GM12872 (cell line): Measurements from ENCODE around the gene LPAR6.

Experiments used
- TF ChIP-seq, protein P1 (sequence below): IDR thresholded peaks from 3 replicates; pipeline ENCODE4 v1.5.1; 2011; ENCODE audit warnings: low read depth, mild to moderate bottlenecking, low read length, moderate library complexity; ENCODE audit not compliant: insufficient read depth

Gene LPAR6

DNA sequence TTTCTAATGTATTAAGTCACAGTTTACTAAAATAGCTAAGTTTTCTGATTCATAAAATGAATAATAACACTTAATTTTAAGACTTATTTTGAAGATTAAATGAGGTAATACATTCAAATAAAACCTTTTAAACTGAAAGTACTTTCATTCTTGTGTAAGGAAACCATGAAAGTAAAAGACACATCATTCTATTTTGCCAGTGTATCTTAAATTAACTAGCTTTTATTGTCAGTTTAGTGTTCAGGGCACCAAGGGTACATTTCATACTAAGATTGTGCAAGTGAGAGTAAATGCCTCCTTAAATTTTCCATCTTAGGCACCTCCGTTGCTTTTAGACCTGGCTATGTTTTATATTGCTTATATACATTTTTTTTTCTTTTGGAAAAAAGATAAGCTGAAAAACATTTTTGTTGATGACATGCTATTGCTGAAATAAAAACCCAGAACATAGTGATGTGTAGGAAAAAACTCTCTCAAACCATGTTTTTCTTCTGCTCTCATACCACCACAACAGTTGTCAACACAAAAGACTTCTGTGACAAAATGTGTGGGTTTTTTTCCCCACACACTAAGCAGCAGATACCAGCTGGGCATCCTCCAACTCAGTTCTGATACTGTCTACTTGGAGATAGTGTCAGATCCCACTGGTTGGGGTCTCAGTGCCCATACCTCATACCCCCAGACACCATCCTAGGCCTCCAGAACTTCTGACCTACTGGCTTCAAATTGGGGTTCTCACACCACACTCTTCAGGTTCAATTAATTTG is 30.7 kb upstream of the LPAR6 start:
- TF ChIP-seq, protein P1, sequence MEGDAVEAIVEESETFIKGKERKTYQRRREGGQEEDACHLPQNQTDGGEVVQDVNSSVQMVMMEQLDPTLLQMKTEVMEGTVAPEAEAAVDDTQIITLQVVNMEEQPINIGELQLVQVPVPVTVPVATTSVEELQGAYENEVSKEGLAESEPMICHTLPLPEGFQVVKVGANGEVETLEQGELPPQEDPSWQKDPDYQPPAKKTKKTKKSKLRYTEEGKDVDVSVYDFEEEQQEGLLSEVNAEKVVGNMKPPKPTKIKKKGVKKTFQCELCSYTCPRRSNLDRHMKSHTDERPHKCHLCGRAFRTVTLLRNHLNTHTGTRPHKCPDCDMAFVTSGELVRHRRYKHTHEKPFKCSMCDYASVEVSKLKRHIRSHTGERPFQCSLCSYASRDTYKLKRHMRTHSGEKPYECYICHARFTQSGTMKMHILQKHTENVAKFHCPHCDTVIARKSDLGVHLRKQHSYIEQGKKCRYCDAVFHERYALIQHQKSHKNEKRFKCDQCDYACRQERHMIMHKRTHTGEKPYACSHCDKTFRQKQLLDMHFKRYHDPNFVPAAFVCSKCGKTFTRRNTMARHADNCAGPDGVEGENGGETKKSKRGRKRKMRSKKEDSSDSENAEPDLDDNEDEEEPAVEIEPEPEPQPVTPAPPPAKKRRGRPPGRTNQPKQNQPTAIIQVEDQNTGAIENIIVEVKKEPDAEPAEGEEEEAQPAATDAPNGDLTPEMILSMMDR: no peak

DNA sequence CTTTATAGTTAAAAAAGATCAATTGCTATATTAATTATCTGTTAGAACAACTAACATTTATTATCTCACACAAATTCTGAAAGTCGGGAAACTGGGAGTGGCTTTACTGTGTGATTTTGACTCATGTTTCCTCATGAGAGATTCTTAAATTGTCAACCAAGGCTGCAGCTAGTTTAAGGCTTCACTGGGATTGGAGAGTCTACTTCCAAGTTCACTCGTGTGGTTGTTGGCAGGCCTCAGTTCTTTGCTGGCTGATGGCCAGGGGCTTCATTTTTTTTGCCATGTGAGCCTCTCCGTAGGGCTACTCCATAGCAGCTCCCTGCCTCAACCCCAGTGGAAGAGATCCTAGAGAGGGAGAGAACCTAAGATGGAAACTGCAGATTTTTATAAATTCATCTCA is 24.5 kb upstream of the LPAR6 start:
- TF ChIP-seq, protein P1: no peak

DNA sequence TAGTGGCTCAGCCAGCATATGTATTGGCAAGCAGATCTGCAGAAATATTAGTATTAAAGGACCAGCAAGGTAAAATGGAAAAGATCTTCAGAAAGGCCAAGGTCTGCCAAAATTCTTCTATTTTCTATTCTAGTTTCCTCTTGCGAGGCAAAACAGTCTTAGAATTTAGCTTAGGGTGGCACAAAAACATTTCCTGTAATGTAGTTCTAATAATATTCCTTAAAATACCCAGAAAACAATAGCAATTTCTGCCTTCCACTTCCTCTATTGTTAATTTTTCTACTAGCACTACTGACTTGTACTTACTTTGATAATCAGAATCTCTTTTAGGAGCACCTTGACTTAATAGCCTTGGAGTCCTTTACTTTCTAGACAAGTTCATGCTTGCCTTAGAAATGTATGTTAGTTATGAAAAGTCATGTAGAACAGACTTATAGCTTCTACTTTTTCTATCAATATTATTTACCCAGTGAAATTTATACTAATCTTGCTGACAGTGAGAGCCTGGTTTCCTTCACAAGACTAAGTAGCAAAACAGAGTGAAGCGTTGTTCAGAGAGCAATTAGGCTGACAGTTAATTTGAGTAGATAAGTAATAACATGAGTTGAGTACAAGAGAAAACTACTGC is 23.9 kb upstream of the LPAR6 start:
- TF ChIP-seq, protein P1: no peak

DNA sequence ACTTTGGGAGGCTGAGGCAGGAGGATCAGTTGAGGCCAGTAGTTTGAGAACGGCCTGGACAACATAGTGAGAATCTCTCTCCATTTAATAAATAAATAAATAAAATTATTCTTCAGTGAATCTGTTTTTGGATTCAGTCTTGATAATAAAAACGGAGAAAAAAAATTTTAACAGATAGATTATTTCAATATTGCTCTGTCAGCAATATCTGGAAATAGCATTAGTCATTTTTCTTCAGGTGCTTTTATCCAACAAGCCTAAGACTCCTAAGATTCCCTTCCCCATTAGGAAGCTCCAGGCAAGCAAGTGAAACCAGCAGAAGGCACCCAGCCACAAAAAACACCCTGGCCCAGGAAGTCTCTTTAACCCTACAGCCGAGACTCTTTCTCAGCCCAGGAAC is 21.3 kb upstream of the LPAR6 start:
- TF ChIP-seq, protein P1: no peak

DNA sequence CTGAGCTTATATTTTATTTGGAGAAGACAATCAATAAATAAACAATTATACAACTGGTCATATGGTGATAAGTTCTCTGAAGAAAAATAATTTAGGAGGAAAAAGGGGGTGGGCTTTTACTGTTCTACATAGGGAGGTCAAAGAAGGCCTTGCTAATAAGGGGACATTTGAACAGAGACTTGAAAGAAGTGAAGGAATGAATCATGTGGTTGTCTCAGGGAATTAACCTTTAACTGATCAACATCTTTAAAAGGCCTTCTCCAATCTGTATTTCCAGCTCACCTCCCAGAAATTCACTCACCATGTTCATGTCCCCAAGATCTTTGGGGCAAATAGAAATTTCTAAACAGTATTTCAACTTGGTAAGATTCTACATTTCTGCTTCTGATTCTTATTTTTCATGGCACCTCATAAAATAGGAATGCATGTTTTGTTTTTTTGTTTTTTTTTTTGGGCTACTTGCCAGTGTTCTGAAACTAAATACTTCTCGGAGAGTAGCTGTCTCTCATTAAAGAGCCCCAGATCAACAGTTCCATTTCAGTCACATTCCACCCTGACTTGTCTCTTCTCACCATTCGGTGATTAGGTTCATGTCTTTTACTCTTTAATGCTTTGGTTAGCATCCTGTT is 19.2 kb upstream of the LPAR6 start:
- TF ChIP-seq, protein P1: no peak

DNA sequence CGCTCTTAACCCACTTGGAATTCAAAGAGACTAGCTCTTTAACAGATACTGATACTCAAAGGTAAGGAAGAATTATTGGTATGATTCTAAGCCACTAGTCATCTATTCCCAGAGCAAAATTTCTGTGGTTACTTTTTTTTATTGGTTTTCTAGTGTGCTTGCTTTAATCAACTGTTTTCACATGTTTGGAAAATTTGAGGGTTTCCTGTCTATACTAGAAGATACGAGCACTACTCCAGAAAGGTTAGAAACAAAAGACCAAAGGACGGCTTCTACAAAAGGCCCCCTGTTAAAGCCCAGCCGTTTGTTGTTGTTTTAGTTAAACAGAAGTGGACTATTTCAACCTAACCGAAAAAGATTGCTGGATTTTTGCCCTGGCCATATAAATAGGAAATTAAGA is 18.5 kb upstream of the LPAR6 start:
- TF ChIP-seq, protein P1: no peak

DNA sequence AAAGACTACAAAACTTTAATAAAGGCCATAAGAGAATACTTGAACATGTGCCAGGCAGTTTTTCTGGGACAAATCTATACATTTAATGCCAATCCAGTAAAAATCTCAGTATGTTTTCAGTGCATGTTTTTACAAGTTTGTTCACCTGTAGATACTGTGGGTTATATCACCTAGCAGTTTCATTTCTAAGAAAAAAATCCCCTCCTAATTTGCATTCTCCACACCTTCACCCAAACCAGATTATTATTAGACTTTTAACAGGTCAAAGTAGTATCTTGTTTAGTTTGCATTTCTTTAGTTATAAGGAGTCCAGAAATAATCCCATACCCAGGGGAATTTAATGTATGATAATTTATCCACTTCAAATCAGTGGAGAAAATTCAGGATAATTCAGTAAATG is 17.0 kb upstream of the LPAR6 start:
- TF ChIP-seq, protein P1: no peak
